Activated CD4-positive, alpha-beta T cell treated with anti-CD3 and anti-CD28 coated beads for 24 hours (primary cell): Measurements from ENCODE around the gene KCTD4.
"Not testable (repeated sequence)": the region's sequence is repeated elsewhere in the genome, so short reads cannot be mapped to it uniquely, and the experiment has no call there.

Experiments
- DNase-seq, 2 donors: peaks; one replicate each; pipeline ENCODE4 v3.0.0-alpha.2; 2020; ENCODE audit warnings: low read depth in 2 of 2

The KCTD4 gene

GRCh38 chr13:45200701-45201232 is at the start of gene KCTD4:
Gene KCTD4 (minus strand): TSS chr13:45201045. CDS start chr13:45194567, 6,478 bp downstream.
- no peak for DNase-seq

GRCh38 chr13:45249662-45250061 is 48.8 kb upstream of the KCTD4 start:
- DNase-seq = no peak

GRCh38 chr13:45244736-45245135 is 43.9 kb upstream of the KCTD4 start:
- not testable (repeated sequence) for DNase-seq

- DNase-seq = no peak
Observed at GRCh38 chr13:45243077-45243476, 42.2 kb upstream of the KCTD4 start.

- no peak for DNase-seq
Observed at GRCh38 chr13:45242524-45242923, 41.7 kb upstream of the KCTD4 start.

GRCh38 chr13:45242070-45242469 is 41.2 kb upstream of the KCTD4 start:
- no peak for DNase-seq

- no peak for DNase-seq
Observed at GRCh38 chr13:45240143-45240542, 39.3 kb upstream of the KCTD4 start.

GRCh38 chr13:45238945-45239795 is 38.3 kb upstream of the KCTD4 start:
- DNase-seq = no peak

GRCh38 chr13:45232591-45232990 is 31.7 kb upstream of the KCTD4 start:
- no peak for DNase-seq

- DNase-seq = no peak
Observed at GRCh38 chr13:45231722-45232121, 30.9 kb upstream of the KCTD4 start.

GRCh38 chr13:45231305-45231704 is 30.5 kb upstream of the KCTD4 start:
- no peak for DNase-seq

- no peak for DNase-seq
Observed at GRCh38 chr13:45229172-45229571, 28.3 kb upstream of the KCTD4 start.

GRCh38 chr13:45228002-45228401 is 27.2 kb upstream of the KCTD4 start:
- no peak for DNase-seq

GRCh38 chr13:45226024-45226423 is 25.2 kb upstream of the KCTD4 start:
- DNase-seq = no peak

GRCh38 chr13:45225370-45225769 is 24.5 kb upstream of the KCTD4 start:
- DNase-seq = no peak

GRCh38 chr13:45224176-45224575 is 23.3 kb upstream of the KCTD4 start:
- no peak for DNase-seq

GRCh38 chr13:45222919-45223318 is 22.1 kb upstream of the KCTD4 start:
- no peak for DNase-seq

GRCh38 chr13:45222516-45222915 is 21.7 kb upstream of the KCTD4 start:
- DNase-seq = no peak

- no peak for DNase-seq
Observed at GRCh38 chr13:45220403-45220802, 19.6 kb upstream of the KCTD4 start.

- no peak for DNase-seq
Observed at GRCh38 chr13:45219938-45220375, 19.1 kb upstream of the KCTD4 start.

GRCh38 chr13:45219123-45219891 is 18.5 kb upstream of the KCTD4 start:
- no peak for DNase-seq

- DNase-seq = no peak
Observed at GRCh38 chr13:45218689-45219088, 17.8 kb upstream of the KCTD4 start.

- no peak for DNase-seq
Observed at GRCh38 chr13:45216193-45216592, 15.3 kb upstream of the KCTD4 start.
